GM23338 (cell line): ENCODE results near the gene TBX22. TPM values are rescaled to one million over a fixed set of nuclear protein-coding genes. Genes with fewer than 3 reads are reported as not detected.
"Not testable (repeated sequence)": the region's sequence is repeated elsewhere in the genome, so short reads cannot be mapped to it uniquely, and the experiment has no call there.

Experiments used
- ATAC-seq: fragments of 200-7000 bp; cut with Tn5 transposase; 3 replicates; pipeline ENCODE4 v1.9.1; 2020
- DNase-seq: peaks from one replicate; pipeline ENCODE4 v3.0.0-alpha.2; 2015; ENCODE audit warnings: low spot score
- H2AFZ ChIP-seq: fragments of 200-600 bp; sonication (generic); 2 replicates; pipeline ENCODE4 v1.8.0; 2016; ENCODE audit warnings: antibody characterized with exemption, mild to moderate bottlenecking, moderate library complexity
- H3F3A ChIP-seq: fragments of 200-600 bp; sonication (generic); replicated peaks from 2 replicates; pipeline ENCODE4 v1.8.0; 2017; ENCODE audit warnings: antibody characterized with exemption, mixed run types, low read depth
- H3K27ac ChIP-seq: fragments of 200-600 bp; sonication (generic); 2 replicates; pipeline ENCODE4 v1.6.1; 2016; ENCODE audit warnings: low read depth
- H3K27me3 ChIP-seq: fragments of 200-600 bp; sonication (generic); 2 replicates; pipeline ENCODE4 v1.8.0; 2016; ENCODE audit warnings: mild to moderate bottlenecking, mixed run types, moderate library complexity; ENCODE audit not compliant: insufficient read depth
- H3K36me3 ChIP-seq: fragments of 200-600 bp; sonication (generic); 2 replicates; pipeline ENCODE4 v1.8.0; 2016; ENCODE audit warnings: mild to moderate bottlenecking; ENCODE audit not compliant: insufficient read depth
- H3K4me1 ChIP-seq: fragments of 200-600 bp; sonication (generic); 2 replicates; pipeline ENCODE4 v1.8.0; 2016; ENCODE audit warnings: mild to moderate bottlenecking, moderate library complexity; ENCODE audit not compliant: insufficient read depth
- H3K4me2 ChIP-seq: fragments of 200-600 bp; sonication (generic); 2 replicates; pipeline ENCODE4 v1.7.1; 2017; ENCODE audit warnings: mixed run types
- H3K4me3 ChIP-seq: fragments of 200-600 bp; sonication (generic); 2 replicates; pipeline ENCODE4 v1.6.1; 2016; ENCODE audit warnings: mixed run types
- H3K79me2 ChIP-seq: fragments of 200-600 bp; sonication (generic); replicated peaks from 2 replicates; pipeline ENCODE4 v1.8.0; 2017; ENCODE audit warnings: mild to moderate bottlenecking; ENCODE audit not compliant: insufficient read depth
- H3K9me2 ChIP-seq: fragments of 200-600 bp; sonication (generic); 2 replicates; pipeline ENCODE4 v1.8.0; 2017; ENCODE audit not compliant: insufficient read depth
- H4K20me1 ChIP-seq: fragments of 200-600 bp; sonication (generic); replicated peaks from 2 replicates; pipeline ENCODE4 v1.8.0; 2017; ENCODE audit warnings: mild to moderate bottlenecking; ENCODE audit not compliant: insufficient read depth
- H3K27ac Mint-ChIP-seq: 2 replicates; pipeline ENCODE4 v1.8.0; 2020; ENCODE audit warnings: inconsistent platforms, mild to moderate bottlenecking, moderate library complexity, mixed read lengths
- H3K27me3 Mint-ChIP-seq: 3 replicates; pipeline ENCODE4 v1.8.0; 2022; ENCODE audit warnings: low read depth, mild to moderate bottlenecking, moderate library complexity, mixed read lengths, inconsistent platforms; ENCODE audit not compliant: insufficient read depth, poor library complexity
- H3K36me3 Mint-ChIP-seq: 3 replicates; pipeline ENCODE4 v1.8.0; 2021; ENCODE audit warnings: low read depth, mild to moderate bottlenecking, inconsistent platforms, moderate library complexity, mixed read lengths
- H3K4me1 Mint-ChIP-seq: 3 replicates; pipeline ENCODE4 v1.8.0; 2020; ENCODE audit warnings: mild to moderate bottlenecking, inconsistent platforms, mixed read lengths
- H3K4me3 Mint-ChIP-seq: 3 replicates; pipeline ENCODE4 v1.8.0; 2021; ENCODE audit warnings: moderate library complexity, mild to moderate bottlenecking, inconsistent platforms, mixed read lengths
- H3K9me3 Mint-ChIP-seq: 3 replicates; pipeline ENCODE4 v1.8.0; 2020; ENCODE audit warnings: moderate library complexity, mild to moderate bottlenecking, inconsistent platforms, mixed read lengths
- CTCF ChIP-seq, 2 experiments: fragments of 200-600 bp in 1 of 2; sonication (generic) in 1 of 2; conservative IDR thresholded peaks; 2 replicates each; pipeline versions ENCODE4 v1.5.1 to v1.6.1; 2016 to 2017; ENCODE audit warnings: antibody characterized with exemption in 2 of 2, low read depth in 2 of 2, mild to moderate bottlenecking in 2 of 2, moderate library complexity in 1 of 2
- EZH2 ChIP-seq: fragments of 200-600 bp; sonication (generic); IDR thresholded peaks from one replicate; pipeline ENCODE4 v1.8.0; 2017; ENCODE audit warnings: antibody characterized with exemption, mild to moderate bottlenecking, low read depth; ENCODE audit not compliant: unreplicated experiment
- EZH2phosphoT487 ChIP-seq: fragments of 200-600 bp; sonication (generic); IDR thresholded peaks from one replicate; pipeline ENCODE4 v1.8.1; 2018; ENCODE audit warnings: antibody characterized with exemption; ENCODE audit not compliant: unreplicated experiment
- JUNB ChIP-seq: IDR thresholded peaks from one replicate; pipeline ENCODE4 v1.6.1; 2016; ENCODE audit warnings: antibody characterized with exemption; ENCODE audit not compliant: unreplicated experiment
- POLR2AphosphoS5 ChIP-seq: IDR thresholded peaks from 2 replicates; pipeline ENCODE4 v1.6.1; 2016; ENCODE audit warnings: antibody characterized with exemption, low read depth
- REST ChIP-seq: IDR thresholded peaks from one replicate; pipeline ENCODE4 v1.6.1; 2018; ENCODE audit warnings: antibody characterized with exemption; ENCODE audit not compliant: unreplicated experiment
- STAT1 ChIP-seq: IDR thresholded peaks from one replicate; pipeline ENCODE4 v1.6.1; 2016; ENCODE audit warnings: antibody characterized with exemption; ENCODE audit not compliant: unreplicated experiment
- ZNF114 ChIP-seq: fragments of 250-450 bp; sonication (Bioruptor Pico); IDR thresholded peaks from 2 replicates; pipeline ENCODE4 v1.5.0; 2020; ENCODE audit warnings: mild to moderate bottlenecking, moderate library complexity
- ZNF331 ChIP-seq: fragments of 250-450 bp; sonication (Bioruptor Pico); IDR thresholded peaks from 2 replicates; pipeline ENCODE4 v1.5.0; 2020; ENCODE audit warnings: low read depth, mild to moderate bottlenecking, moderate library complexity
- ZNF462 ChIP-seq: fragments of 250-450 bp; sonication (Bioruptor Pico); IDR thresholded peaks from 2 replicates; pipeline ENCODE4 v1.5.0; 2020; ENCODE audit warnings: mild to moderate bottlenecking, moderate library complexity
- polyA plus RNA-seq: library from polyadenylated mRNA; unstranded; fragments of >200 nt; fragmentation: Nextera tagmentation; extraction: Ambion mirVana; gene quantifications from 2 replicates; pipeline ENCODE4 v1.2.1, GENCODE V29; 2016
- total RNA-seq: library from RNA; depleted of rRNA; stranded (reverse); fragments of >200 nt; shearing (Covaris generic); gene quantifications from 2 replicates; pipeline ENCODE4 v1.2.3, GENCODE V29; 2014

Gene TBX22
- total and polyA plus RNA-seq, 2 experiments from 2014 or later: 0.24 to 0.52 TPM

GRCh38 chrX:80026116-80026515 lies 11.6 kb downstream of the TBX22 start:
- Mint-ChIP-seq H3K4me3 (no peak overlapping the region), H3K27ac (no peak overlapping the region), H3K27me3 (peaks cover 7% of the 10 kb centered on the region), H3K36me3 (no peaks in the 10 kb centered on the region), H3K4me1 (peaks cover 7% of the 10 kb centered on the region; the same call in 2 of the 3 replicates), H3K9me3 (no peaks in the 10 kb centered on the region; the same call in 2 of the 3 replicates)
- no peaks in the 10 kb centered on the region for H3F3A ChIP-seq
- no peak for TF ChIP-seq ZNF462
- TF ChIP-seq EZH2phosphoT487: no peak
- no peak for TF ChIP-seq REST
- TF ChIP-seq ZNF331: no peak
- TF ChIP-seq JUNB: no peak
- no peak for TF ChIP-seq ZNF114 (CRISPR knock-in tag)
- TF ChIP-seq CTCF (conservative IDR thresholded peaks at IDR 0.05; ENCODE audit: low read depth in 2 of 2): no peak
- no peak for TF ChIP-seq POLR2AphosphoS5
- no peak for TF ChIP-seq EZH2
- no peak for TF ChIP-seq STAT1
- no peaks in the 10 kb centered on the region for H4K20me1 ChIP-seq
- H2AFZ ChIP-seq: no peak overlapping the region
- DNase-seq (no peak), ATAC-seq (no peak)
- no peaks in the 10 kb centered on the region for H3K4me1 ChIP-seq
- no peaks in the 10 kb centered on the region for H3K36me3 ChIP-seq
- H3K27me3 ChIP-seq: peaks cover 6% of the 10 kb centered on the region; the same call in 1 of the 2 replicates
- H3K4me3 ChIP-seq: no peak overlapping the region
- H3K79me2 ChIP-seq: no peaks in the 10 kb centered on the region
- H3K9me2 ChIP-seq: no peaks in the 10 kb centered on the region
- H3K4me2 ChIP-seq: no peak overlapping the region
- H3K27ac ChIP-seq: no peak overlapping the region

GRCh38 chrX:80066156-80066555 lies 51.6 kb downstream of the TBX22 start:
- ATAC-seq, H3K4me1 Mint-ChIP-seq, H3K4me3 Mint-ChIP-seq, H3K27ac ChIP-seq, H2AFZ ChIP-seq, H3K27me3 ChIP-seq, H3K4me2 ChIP-seq, H3K9me2 ChIP-seq, H3K79me2 ChIP-seq, H3K36me3 ChIP-seq, H3K27me3 Mint-ChIP-seq, H3K27ac Mint-ChIP-seq, H3F3A ChIP-seq, H3K4me1 ChIP-seq, H3K4me3 ChIP-seq, H4K20me1 ChIP-seq, DNase-seq: not testable (repeated sequence)
- Mint-ChIP-seq H3K36me3 (peaks cover 12% of the 10 kb centered on the region; the same call in 2 of the 3 replicates), H3K9me3 (peaks cover 62% of the 10 kb centered on the region)
